CD4-positive, alpha-beta T cell treated with Interleukin-2 at 100 ng/mL for 4 hours (primary cell): ENCODE measurements around the gene CALN1.

Experiments
- DNase-seq: peaks from one replicate; pipeline ENCODE4 v3.0.0-alpha.2; 2020; ENCODE audit warnings: low spot score

Gene CALN1

GRCh38 chr7:71785216-71785615 is 626.9 kb downstream of the CALN1 start:
- no peak for DNase-seq

GRCh38 chr7:71784781-71785180 is 627.4 kb downstream of the CALN1 start:
- DNase-seq: no peak

GRCh38 chr7:71784180-71784579 is 628.0 kb downstream of the CALN1 start:
- no peak for DNase-seq

GRCh38 chr7:71783779-71784178 is 628.4 kb downstream of the CALN1 start:
- DNase-seq: no peak

GRCh38 chr7:71782051-71782450 is 630.1 kb downstream of the CALN1 start:
- DNase-seq: no peak

GRCh38 chr7:71780282-71780681 is 631.9 kb downstream of the CALN1 start:
- no peak for DNase-seq

- DNase-seq: no peak
These were observed 634.9 kb downstream of the CALN1 start for GRCh38 chr7:71777278-71777677.

GRCh38 chr7:71776726-71777125 is 635.4 kb downstream of the CALN1 start:
- DNase-seq: no peak

- DNase-seq: no peak
These were observed 636.5 kb downstream of the CALN1 start for GRCh38 chr7:71775648-71776047.

- DNase-seq: no peak
These were observed 639.4 kb downstream of the CALN1 start for GRCh38 chr7:71772779-71773178.

GRCh38 chr7:71770269-71770907 is 641.8 kb downstream of the CALN1 start:
- no peak for DNase-seq

GRCh38 chr7:71769326-71769725 is 642.8 kb downstream of the CALN1 start:
- no peak for DNase-seq

- DNase-seq: no peak
These were observed 643.7 kb downstream of the CALN1 start for GRCh38 chr7:71768450-71768849.

GRCh38 chr7:71766016-71766415 is 646.1 kb downstream of the CALN1 start:
- DNase-seq: no peak

- no peak for DNase-seq
These were observed 650.8 kb downstream of the CALN1 start for GRCh38 chr7:71761336-71761735.

- no peak for DNase-seq
These were observed 657.3 kb downstream of the CALN1 start for GRCh38 chr7:71754828-71755227.

- DNase-seq: no peak
These were observed 658.0 kb downstream of the CALN1 start for GRCh38 chr7:71753956-71754664.

GRCh38 chr7:71753236-71753635 is 658.9 kb downstream of the CALN1 start:
- DNase-seq: no peak

- no peak for DNase-seq
These were observed 659.8 kb downstream of the CALN1 start for GRCh38 chr7:71752171-71752935.

- DNase-seq: no peak
These were observed 661.8 kb downstream of the CALN1 start for GRCh38 chr7:71750290-71750689.

- DNase-seq: no peak
These were observed 666.1 kb downstream of the CALN1 start for GRCh38 chr7:71746006-71746405.

- DNase-seq: no peak
These were observed 672.0 kb downstream of the CALN1 start for GRCh38 chr7:71740174-71740560.

- no peak for DNase-seq
These were observed 672.5 kb downstream of the CALN1 start for GRCh38 chr7:71739520-71740173.
